Hippocampal formation (tissue), 2 donors: ENCODE data around the gene SND1.

Experiments used
- DNase-seq, 2 donors: peaks; one replicate each; lab custom pipeline; 2025; lab: John Stamatoyannopoulos, UW

SND1 gene

DNA sequence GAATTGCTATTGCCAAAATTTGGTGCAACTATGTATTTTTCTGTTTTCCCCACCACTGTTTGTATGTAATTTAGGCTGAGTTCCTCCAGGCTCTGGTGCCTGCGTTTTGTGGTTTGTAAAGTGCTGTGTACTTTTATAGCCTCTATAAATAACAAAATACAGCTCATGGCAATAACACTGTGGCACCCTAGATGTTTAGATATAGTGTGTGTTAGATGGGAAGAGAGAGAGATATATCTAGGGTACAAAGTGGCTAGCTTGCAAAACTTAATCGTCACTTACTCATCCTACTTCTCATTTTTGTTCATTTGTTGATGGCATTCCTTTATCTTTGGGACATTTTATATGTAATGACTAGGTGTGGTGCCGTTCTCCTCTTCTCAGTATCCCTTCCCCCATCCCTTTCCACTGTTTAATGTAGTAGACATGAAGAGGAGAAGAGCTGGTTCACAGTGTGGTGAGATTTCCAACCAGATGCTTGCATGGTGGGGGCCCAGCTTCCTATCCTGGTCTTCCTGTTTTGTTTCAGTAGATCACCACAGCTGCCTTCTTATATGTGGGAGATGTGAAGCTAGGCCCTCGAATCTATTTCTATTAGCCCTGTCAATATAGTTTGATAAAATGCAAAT, 115.0 kb downstream of the SND1 start:
- no peak for DNase-seq

DNA sequence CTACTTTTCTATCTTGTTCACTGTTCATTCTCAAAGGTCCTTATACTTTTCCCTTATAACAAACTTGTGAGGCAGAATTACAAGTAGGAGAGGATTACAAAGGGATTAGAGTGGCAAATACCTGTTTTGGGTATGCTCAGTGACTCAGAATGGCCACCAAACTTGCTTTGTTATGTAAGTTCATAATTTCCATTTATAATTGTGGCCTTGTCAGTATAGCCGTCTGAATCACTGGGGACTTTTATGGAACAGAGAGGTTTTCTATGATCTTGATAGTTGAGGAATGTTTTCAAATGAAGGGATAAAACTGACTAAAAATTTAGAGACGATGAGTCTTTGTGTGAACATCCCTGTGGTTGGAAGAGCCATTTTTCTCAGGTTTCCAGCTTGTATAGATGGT, 116.2 kb downstream of the SND1 start:
- no peak for DNase-seq

DNA sequence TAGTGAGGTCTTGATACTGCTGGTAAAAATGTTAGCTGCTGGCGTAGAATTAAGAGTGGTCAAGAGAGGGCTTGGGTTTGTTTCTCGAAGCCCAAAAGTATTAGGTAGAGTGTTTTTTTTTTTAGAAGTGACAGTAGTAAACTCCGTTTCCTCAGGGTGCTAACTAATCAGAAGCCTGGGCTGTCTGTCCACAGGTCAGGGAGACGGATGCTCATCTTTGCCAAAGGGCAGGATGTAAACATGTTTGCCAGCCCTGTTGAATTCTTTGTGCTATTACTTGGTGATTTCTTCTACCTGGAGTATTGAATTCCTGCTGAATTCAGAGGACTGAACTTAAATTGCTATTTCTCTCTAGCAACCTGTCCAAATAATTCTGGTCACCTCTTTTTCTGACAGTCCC, 117.1 kb downstream of the SND1 start:
- no peak for DNase-seq

DNA sequence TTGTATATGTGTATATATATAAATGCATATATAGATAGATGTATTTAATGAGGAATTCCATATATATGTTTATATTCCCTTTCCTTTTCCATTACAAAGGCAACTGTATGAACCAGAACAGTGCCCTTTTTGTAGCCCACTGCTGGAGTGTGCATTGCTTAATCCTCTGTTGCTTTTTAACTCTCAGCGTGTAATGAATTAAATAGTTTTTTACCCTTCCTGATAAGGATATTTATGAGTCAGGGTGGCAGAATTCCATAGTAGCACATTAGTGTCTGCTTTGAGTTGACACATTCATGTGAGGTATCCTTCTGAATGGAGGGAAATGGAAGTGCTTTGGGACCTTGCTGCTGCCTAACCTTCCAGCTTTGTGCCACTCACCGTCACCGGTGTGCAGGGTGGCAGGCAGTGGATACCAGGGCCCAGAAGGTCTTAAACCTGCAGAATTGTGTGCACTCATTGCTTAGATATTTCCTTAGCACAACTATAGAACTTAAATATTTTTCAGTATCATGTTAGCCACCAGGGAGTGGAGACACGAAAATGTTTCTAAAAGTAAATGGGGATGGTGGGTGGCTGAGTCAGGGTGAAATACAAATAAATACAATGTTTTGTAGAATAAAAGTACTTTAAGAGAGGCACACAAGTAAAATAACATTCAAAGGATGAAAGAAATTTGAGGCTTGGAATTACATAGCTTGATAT, 117.9 kb downstream of the SND1 start:
- DNase-seq, result no peak

DNA sequence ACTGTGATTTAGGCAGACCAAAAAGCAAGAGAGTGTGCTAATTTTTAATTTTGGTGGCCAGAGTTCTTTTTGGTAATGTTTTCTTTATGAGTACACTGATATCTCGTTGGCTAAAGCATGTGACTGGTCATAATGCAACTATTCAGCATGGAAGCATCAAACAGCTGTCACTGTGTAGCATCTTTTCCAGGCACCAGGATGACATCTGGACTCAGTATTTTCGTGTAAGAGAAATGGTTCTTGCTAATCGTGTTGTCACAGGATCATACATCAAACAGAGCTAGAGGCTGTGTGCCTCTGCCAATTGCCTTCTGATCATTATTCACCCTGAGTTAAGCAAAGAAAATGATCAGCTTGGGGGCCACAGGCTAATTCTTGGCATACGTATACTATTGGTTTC, 118.9 kb downstream of the SND1 start:
- DNase-seq, result no peak

DNA sequence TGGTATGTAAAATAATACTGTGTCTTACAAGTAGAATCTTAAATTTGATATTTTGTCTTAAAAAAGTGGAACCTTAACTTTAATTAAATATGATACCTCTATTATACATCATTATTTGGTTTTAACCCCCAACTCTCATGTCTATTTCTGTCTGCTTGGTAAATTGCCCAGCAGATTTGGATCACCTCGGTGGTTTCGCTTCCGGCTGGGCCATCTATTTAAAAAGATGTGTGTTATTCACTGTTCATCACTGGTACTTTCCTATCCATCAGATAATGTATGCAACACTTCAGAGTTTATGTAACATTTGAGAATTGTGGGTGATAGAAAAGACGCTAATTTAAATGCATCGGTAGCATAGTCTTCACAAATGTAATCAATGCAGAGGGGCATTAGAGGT, 119.7 kb downstream of the SND1 start:
- no peak for DNase-seq

DNA sequence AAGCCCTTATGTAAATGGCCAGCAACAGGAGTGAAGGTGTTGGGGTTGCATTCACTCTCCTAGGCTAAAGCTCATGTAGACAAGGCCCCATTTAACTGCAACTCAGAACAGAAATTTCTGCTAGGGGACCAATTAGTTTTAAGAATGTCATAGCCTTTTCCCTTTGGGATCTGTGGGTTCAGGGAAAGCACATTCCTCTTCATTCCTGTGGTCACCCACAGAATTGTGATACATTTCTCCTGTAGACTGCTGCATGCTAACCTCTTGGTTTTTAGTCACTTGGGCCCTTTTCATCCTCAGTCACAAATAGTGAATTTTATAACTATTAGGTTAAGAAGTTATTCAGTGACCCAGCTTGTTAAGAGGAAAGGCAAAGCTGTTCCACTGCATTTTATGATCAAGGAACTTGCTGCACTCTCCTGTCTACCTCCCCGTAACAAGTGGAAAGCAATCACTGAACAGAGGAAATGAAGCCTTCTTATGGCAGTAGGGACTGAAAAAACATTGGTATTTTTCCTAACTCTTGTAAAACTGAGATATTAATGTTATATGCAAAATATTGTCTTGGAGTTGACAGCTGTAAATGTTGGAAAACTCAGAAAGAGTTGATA, 124.9 kb downstream of the SND1 start:
- DNase-seq, result no peak

DNA sequence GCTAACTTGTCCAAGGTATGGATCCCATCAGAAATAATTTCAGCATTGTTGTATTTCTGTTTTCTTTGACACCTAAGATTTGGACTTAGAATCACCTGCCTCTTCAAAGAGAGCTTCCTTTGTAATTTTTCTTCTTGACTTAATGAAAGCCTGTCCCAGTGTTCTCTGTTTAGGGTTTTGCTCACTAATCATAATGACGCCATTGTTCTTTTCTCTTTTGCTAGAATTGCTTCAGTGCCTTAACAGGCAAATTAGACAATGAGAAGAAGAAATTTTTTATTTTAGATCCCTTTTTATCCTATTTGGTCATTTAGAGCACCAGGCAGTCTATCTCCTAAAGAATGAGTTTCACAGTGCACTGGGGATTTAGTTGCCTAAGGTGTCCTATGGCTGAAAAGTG, 128.5 kb downstream of the SND1 start:
- no peak for DNase-seq

DNA sequence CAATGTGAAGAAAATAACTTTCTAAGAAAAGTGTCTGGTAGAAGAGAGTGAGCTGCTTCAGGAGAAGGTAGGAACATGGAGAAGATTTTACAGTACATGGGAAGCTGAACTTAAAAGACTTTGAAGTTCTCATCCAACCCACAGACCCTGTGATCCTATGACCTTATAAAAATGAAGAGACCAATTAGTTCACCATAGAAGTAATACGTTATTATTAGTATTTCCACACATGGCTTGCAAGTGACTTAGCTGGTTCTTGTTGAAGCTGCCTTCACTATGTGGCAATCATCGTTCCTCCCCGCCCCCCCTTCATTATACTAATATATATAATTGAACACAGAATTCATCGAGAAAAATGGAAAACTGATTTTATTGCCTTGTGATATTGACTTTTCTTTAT, 129.1 kb downstream of the SND1 start:
- no peak for DNase-seq

DNA sequence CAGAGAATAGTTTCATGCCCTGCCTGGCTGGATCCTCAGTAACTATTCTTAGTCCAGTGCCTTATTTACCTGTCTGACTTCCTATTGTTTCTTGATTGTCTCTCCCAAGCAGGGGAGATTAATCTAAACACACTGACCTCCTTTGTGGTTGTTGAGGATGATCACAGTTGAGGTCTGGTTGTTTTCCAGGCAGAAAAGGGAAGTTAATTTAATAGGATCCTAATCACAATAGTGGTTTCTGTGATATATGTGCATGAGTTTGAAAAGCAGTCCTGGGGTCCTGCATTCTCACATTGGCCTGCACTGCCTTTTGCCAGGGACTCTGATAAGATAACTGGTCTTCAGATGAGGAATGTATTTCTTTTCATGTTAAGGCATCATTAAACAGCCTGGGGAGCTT, 130.1 kb downstream of the SND1 start:
- no peak for DNase-seq

DNA sequence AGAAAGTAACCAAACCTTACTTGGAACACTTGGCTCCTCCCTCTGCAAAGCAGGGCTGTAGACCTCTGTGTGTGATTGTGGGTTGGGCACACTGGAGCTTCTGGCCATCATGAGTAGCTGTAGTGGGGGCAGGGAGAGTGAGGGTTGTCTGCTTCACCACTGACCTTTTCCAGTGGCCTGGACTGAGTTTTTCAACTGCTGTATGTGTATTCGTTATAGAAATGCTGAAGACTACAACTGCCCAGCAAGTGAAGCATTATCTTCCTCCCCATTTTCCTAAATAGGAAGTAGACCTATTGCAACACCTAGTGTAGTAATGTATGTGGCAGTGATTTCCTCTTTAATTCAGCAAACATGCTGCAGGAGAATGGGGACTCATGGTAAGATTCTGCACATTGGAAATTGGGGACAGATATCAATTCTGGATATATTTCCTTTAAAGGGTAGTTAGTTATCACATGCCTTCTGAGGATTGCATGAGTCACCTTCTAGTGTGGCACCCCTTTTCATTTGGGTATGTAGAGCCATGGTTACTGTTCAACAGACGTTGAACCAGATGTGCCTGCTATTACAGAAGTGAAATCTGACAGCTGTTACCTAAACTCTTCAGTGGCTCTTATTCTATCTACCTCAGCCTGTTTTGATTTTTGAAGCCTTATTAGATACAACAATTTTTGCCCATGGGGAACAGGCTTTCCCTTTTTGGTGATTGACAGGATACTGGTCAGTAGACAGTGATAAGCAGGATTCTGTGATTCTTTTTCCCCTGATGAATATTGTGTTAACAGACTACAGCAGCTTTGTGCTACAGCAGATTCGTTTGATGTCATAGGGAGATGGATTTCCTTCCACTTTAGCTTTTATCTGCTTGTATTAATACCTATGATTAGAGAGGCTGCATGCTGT, 130.9 kb downstream of the SND1 start:
- DNase-seq, result no peak

DNA sequence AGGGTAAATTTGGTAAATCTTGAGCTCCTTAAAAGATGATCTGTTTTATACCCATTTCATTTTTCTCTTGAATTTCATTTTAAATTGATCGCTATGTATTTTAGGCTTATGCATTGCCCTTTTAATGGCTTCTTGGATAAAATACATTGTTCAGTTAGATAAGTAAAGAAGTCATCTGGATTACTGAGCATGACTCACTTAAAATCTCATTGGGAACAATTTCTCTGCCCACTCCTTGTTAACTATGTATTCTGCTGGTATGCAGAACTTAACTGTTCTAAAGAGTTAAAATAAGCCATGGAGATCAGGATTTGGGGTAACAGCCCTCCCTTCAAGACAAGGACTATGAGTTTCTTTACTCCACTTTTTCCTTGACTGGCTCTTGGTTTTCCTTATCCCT, 134.2 kb downstream of the SND1 start:
- no peak for DNase-seq

DNA sequence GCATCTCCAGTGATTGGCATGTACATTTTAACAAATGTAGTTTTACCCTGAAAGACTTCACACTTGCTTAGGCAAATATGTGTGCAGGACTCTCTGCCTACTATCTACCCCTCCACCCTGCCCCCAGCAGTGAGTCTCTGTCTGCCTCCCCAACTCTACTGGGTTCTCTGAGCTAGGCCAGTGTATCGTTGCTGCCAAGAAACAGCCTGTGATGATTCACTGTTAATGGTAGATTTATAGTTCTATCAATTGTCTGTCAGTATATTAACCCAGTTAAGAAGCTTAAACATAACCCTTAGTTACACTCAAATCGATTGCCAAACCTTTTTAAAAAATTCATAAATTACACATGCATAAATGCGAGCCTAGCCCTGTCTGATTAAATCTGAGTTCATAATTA, 137.0 kb downstream of the SND1 start:
- no peak for DNase-seq

DNA sequence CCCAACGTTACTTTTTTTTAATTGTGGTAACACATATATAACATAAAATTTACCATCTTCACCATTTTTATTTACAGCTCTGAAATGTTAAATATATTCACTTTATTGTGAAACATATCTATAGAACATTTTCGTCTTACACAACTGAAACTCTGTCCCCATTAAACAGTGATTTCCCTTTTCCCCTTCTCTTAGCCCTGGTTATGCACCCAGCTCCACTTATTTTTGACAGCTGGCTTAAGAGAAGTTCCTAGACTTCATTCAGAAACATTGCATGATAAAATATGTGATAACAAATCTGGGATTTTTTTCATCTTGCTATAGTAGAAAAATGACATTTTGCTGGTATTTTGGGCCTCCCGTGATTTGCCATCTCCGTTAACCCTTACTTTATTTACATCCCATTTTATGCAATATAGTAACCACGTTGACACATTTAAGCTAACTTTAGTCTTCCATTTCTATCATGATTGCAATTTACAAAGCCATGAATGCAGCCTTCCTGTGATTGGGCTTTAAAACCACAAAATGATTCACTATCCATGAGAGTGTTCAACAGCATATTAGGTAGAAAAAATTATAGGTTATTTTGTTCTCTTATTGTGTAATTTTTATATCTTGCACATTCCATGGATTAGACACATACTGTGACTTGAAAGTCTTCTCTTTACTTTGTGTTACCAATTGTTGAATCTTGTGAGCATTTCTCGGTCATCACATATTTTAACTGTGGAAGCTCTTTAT, 139.6 kb downstream of the SND1 start:
- DNase-seq, result no peak

DNA sequence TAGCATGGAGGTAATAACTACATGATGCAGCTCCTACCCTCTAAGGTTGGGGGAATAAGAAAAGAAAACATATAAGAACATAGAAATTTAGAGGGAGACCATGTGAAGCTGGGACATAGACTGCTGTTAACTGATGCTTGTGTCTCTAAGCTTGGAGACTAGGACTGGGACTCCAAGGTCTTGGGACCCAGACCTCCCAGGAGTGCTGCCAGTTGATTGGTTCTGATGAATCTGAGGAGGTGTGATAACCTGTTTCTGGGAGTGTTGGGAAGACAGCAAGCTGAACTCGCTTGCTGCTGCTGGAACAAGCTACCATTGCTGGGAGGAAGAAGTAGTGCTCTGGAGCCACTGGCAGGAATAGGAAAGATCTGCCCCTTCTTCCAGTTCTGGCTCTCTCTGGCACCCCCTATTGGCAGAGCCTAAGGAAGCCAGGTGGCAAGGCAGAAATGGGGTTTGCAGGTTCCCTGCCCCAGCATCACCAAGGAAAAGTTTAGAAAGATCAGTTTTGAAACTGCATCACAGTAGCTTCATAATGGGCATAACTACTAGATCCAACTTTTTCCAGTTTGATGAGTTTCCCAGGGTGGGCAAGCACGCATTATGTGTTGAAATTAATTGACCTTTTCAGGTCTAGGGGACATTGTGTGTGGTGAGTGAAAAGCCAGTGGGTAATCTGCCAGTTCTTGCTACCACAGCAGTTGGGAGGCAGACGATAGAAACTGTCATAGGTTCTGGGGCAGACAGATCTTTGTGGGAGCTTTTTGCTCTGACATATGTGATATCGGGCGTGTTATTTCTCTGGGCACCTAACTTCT, 140.7 kb downstream of the SND1 start:
- DNase-seq, result no peak

DNA sequence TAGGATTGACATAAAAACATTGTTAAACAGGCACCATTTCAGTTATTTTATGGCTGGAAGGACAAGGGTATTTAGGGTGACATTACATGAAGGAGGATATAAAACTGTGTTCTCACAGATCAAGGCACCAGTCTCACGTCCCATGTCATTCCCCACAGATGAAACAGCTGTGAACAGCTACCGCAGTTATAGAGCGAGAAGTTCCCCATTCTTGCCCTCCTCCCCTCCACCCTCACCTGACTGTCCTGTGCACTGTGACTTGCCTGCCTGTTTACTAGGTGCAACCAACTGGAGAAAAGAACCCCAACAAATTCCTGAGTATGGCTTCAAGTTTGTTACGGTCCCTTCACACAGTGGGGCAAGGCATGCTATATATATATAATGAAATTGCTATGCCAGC, 141.6 kb downstream of the SND1 start:
- DNase-seq, result no peak

DNA sequence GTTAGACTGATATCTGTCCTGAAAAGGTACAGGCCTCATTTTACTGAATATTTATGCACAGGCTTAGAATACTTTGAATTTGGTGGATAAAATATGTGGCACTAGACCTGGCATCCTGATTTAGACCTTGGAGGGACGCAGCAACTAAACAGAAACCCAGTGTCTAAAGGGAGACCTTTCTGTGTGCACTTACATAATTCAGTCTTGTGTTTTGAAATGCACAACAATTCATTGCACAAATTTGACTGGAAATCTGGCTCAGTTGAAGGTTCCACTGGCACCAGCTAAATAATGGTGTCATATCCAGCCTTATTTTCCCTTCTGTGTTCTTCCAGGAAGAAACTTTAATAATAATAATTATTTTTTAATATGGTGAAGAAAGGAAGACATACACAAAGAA, 142.1 kb downstream of the SND1 start:
- DNase-seq, result peak in 1 of 2 donors; percentile 17

DNA sequence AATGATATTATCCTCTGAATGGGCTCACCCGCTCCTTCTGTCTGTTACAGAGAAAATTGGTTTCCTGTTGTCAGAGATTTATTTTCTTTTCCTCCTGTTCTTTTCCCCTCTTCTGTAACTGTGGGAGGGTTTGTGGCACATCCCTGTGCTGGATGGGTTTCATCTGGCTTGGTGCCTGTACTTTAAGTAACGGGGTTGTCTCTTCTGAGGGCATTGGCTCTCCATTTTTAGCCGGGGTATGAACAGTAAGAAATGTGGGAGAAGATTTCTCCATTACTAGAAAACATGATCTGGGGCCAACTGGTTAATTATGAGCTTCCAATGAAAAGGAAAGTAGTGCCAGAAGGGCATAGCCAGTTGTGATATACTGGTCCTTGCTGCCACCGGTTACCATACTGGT, 142.6 kb downstream of the SND1 start:
- no peak for DNase-seq

DNA sequence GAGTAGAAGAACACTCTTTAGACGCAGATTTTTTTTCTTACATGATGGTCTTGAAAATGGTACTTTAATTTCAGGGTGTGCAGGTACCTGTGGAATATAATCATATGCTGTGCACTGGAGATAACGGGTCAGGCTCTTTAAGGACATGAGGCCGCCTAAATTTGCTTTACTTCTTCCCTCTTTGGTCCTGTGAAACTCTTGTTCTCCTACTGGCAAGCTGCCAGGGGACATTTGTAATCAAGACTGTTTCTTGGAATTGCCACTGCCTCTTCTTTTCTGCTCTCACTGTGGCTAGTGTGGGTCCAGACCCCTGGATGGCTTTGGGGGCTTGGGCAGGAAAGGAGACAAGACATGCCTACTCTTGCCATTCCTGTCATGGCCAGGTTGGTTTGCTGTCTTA, 146.0 kb downstream of the SND1 start:
- DNase-seq, result no peak

DNA sequence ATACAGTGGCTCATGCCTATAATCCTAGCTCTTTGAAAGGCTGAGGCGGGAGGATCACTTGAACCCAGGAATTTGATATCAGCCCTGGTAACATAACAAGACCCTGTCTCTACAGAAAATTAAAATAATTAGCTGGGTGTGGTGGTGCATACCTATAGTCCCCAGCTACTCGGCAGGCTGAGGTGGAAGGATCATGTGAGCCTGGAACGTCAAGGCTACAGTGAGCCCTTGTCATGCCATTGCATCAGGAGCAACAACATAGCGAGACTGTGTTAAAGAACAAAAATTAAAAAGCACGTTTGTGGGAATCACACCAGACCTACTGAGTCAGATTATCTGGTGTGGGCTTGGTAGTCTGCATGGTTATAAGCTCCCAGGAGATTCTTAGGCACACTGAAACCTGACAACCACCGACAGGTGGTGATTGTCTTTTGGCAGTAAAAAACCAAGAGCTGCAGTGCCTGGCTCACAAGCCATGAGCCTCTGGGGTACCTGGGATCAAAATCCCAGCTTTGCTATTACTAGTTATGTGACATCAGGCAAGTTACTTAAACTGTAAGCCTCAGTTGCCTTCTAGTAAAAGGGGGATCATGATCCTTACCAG, 146.9 kb downstream of the SND1 start:
- no peak for DNase-seq
